GM12878 (cell line): ENCODE data around the gene RYK. TPM values are rescaled to one million over a fixed set of nuclear protein-coding genes. Genes with fewer than 3 reads are reported as not detected.

Source experiments
- ATAC-seq: fragments of 200-7000 bp; cut with Tn5 transposase; 3 replicates; pipeline ENCODE4 v1.9.1; 2020; ENCODE audit warnings: mild to moderate bottlenecking, moderate library complexity
- BruUV-seq: library from RNA; stranded (reverse); fragments of 400-500 nt; replicated peaks from 2 replicates; lab custom pipeline; 2021; lab: Mats Ljungman, UMichigan
- CTCF ChIA-PET: fragments of 300-600 bp; sonication (Branson Sonifier 250); formaldehyde crosslinking; extraction: SDS; loops from one replicate; lab custom pipeline; 2021; ENCODE audit warnings: inconsistent platforms; lab: Yijun Ruan, JAX
- POLR2A ChIA-PET: fragments of 350-600 bp; formaldehyde crosslinking; extraction: SDS; loops from one replicate; lab custom pipeline; 2021; ENCODE audit warnings: inconsistent platforms; lab: Charles Lee
- RAD21 ChIA-PET: fragments of 300-600 bp; sonication (Branson Sonifier 250); formaldehyde crosslinking; loops from one replicate; lab custom pipeline; 2023; ENCODE audit warnings: antibody characterized with exemption; ENCODE audit not compliant: unreplicated experiment; lab: Charles Lee
- SMC1A ChIA-PET: fragments of 300-600 bp; sonication (Branson Sonifier 250); formaldehyde crosslinking; loops from one replicate; lab custom pipeline; 2023; ENCODE audit not compliant: unreplicated experiment, uncharacterized antibody; lab: Charles Lee
- DNase-seq: peaks from one replicate; pipeline ENCODE4 v3.0.0-alpha.2; 2011; ENCODE audit warnings: low read depth, low spot score
- FAIRE-seq: peaks from 3 replicates; lab custom pipeline; 2011; peaks lifted over from hg19 to GRCh38; lab: Jason Lieb, UNC
- H2AFZ ChIP-seq: 2 replicates; pipeline ENCODE4 v1.6.0; 2011; ENCODE audit warnings: low read depth, low read length, control low read depth; ENCODE audit not compliant: control insufficient read depth
- H3K27ac ChIP-seq: 2 replicates; pipeline ENCODE4 v1.5.1; 2011; ENCODE audit warnings: control low read depth; ENCODE audit not compliant: control insufficient read depth, insufficient read depth
- H3K27me3 ChIP-seq, 2 experiments: replicated peaks in 1 of 2; 2 replicates each; pipeline versions ENCODE4 v1.6.0 to v1.6.1; 2011; ENCODE audit warnings: low read length in 1 of 2; ENCODE audit not compliant: control insufficient read depth in 2 of 2, insufficient read depth in 2 of 2
- H3K36me3 ChIP-seq, 2 experiments: 2 replicates each; pipeline ENCODE4 v1.5.1; 2011; ENCODE audit warnings: low read length in 1 of 2; ENCODE audit not compliant: control insufficient read depth in 2 of 2, insufficient read depth in 2 of 2
- H3K4me1 ChIP-seq: 2 replicates; pipeline ENCODE4 v1.6.1; 2011; ENCODE audit warnings: mild to moderate bottlenecking, low read length, moderate library complexity, mixed read lengths; ENCODE audit not compliant: control insufficient read depth, insufficient read depth
- H3K4me2 ChIP-seq: 2 replicates; pipeline ENCODE4 v1.6.0; 2011; ENCODE audit warnings: control low read depth; ENCODE audit not compliant: control insufficient read depth, insufficient read depth
- H3K4me3 ChIP-seq: fragments of 200-600 bp; sonication (generic); 2 replicates; pipeline ENCODE4 v1.5.1; 2016
- H3K79me2 ChIP-seq: 2 replicates; pipeline ENCODE4 v1.6.0; 2011; ENCODE audit warnings: low read length; ENCODE audit not compliant: control insufficient read depth, insufficient read depth
- H3K9ac ChIP-seq: 2 replicates; pipeline ENCODE4 v1.8.0; 2011; ENCODE audit warnings: low read length, control low read depth, mixed read lengths; ENCODE audit not compliant: control insufficient read depth, insufficient read depth
- H3K9me3 ChIP-seq: replicated peaks from 3 replicates; pipeline ENCODE4 v1.5.1; 2011; ENCODE audit warnings: mild to moderate bottlenecking, low read length; ENCODE audit not compliant: control insufficient read depth, insufficient read depth
- H4K20me1 ChIP-seq: 2 replicates; pipeline ENCODE4 v1.6.0; 2011; ENCODE audit not compliant: control insufficient read depth, insufficient read depth
- ATF2 ChIP-seq: IDR thresholded peaks from 2 replicates; pipeline ENCODE4 v1.6.1; 2012; ENCODE audit warnings: low read length, inconsistent platforms
- CTCF ChIP-seq, 3 experiments: IDR thresholded peaks in 2 of 3; conservative IDR thresholded peaks in 1 of 3; 2 replicates each; pipeline ENCODE4 v1.5.1; 2011; ENCODE audit warnings: low read depth in 3 of 3, low read length in 3 of 3, mild to moderate bottlenecking in 3 of 3, control low read depth in 2 of 3, moderate library complexity in 2 of 3, inconsistent platforms in 1 of 3, mixed read lengths in 1 of 3; ENCODE audit not compliant: control insufficient read depth in 2 of 3, insufficient read depth in 1 of 3; ENCODE audit errors: extremely low read depth in 1 of 3
- E2F4 ChIP-seq: IDR thresholded peaks from 2 replicates; pipeline ENCODE4 v1.6.1; 2012; ENCODE audit warnings: low read depth, low read length, improper control_type of control experiment
- EP300 ChIP-seq, 2 experiments: fragments of 150-350 bp in 1 of 2; IDR thresholded peaks; 2 replicates each; pipeline ENCODE4 v1.6.1; 2011 to 2012; ENCODE audit warnings: low read depth in 2 of 2, low read length in 2 of 2, borderline replicate concordance in 1 of 2, improper control_type of control experiment in 1 of 2, inconsistent platforms in 1 of 2; ENCODE audit not compliant: control insufficient read depth in 1 of 2
- IRF5 ChIP-seq: fragments of 450-650 bp; IDR thresholded peaks from 2 replicates; pipeline ENCODE4 v1.6.1; 2017; ENCODE audit warnings: borderline replicate concordance
- NFIC ChIP-seq: IDR thresholded peaks from 2 replicates; pipeline ENCODE4 v1.6.1; 2012; ENCODE audit warnings: low read depth, mild to moderate bottlenecking, inconsistent platforms, low read length, moderate library complexity
- POU2F2 ChIP-seq: IDR thresholded peaks from 3 replicates; pipeline ENCODE4 v1.6.1; 2011; ENCODE audit warnings: low read depth, mild to moderate bottlenecking, low read length, borderline replicate concordance
- RAD21 ChIP-seq: IDR thresholded peaks from 2 replicates; pipeline ENCODE4 v1.6.1; 2011; ENCODE audit warnings: mild to moderate bottlenecking, low read depth, low read length, moderate library complexity; ENCODE audit not compliant: insufficient read depth
- SMC3 ChIP-seq: IDR thresholded peaks from 2 replicates; pipeline ENCODE4 v1.6.1; 2011; ENCODE audit warnings: low read length, improper control_type of control experiment, borderline replicate concordance
- STAT1 ChIP-seq: fragments of 450-650 bp; conservative IDR thresholded peaks from 2 replicates; pipeline ENCODE4 v1.6.1; 2014; ENCODE audit warnings: antibody characterized with exemption, mild to moderate bottlenecking
- YY1 ChIP-seq: IDR thresholded peaks from 2 replicates; pipeline ENCODE4 v1.6.1; 2011; ENCODE audit warnings: low read depth, mild to moderate bottlenecking, low read length
- WGBS: methylation state at CpG from one replicate; pipeline ENCODE4 v1.1.6; 2016; ENCODE audit warnings: low lambda C conversion rate; ENCODE audit not compliant: insufficient replicate concordance, insufficient coverage; ENCODE audit errors: missing lambda C conversion rate; 5-methylcytosine and 5-hydroxymethylcytosine counted together
- in situ Hi-C: fragments of 300-500 bp; cut with MboI; formaldehyde crosslinking; loops from 9 replicates; pipeline ENCODE4 v1.14.3; 2018; ENCODE audit warnings: mixed read lengths
- intact Hi-C: fragments of 100-400 bp; cut with micrococcal nuclease; formaldehyde crosslinking; loops from one replicate; pipeline ENCODE4 v1.14.2; 2022; ENCODE audit not compliant: unreplicated experiment
- polyA plus RNA-seq, 11 experiments: library from polyadenylated mRNA; depleted of rRNA in 4 of 11; unstranded in 6 of 11; stranded (reverse) in 5 of 11; fragments of >200 nt; fragmentation: Nextera tagmentation in 4 of 11; fragmentation: Illumina TruSeq in 1 of 11; extraction: Ambion mirVana in 4 of 11; extraction: Trizol in 1 of 11; gene quantifications; 1 replicate in 1 of 11; 2 replicates in 10 of 11; pipeline versions ENCODE4 v1.2.1 to v1.2.3, GENCODE V29; 2011 to 2016; ENCODE audit warnings: inconsistent platforms in 2 of 11, missing spikeins in 2 of 11, low read depth in 1 of 11
- total RNA-seq, 4 experiments: library from RNA; depleted of rRNA in 3 of 4; stranded (reverse); fragments of >200 nt in 3 of 4; fragmentation: Illumina TruSeq in 1 of 4; extraction: Trizol in 1 of 4; gene quantifications; 2 replicates each; pipeline versions ENCODE4 v1.2.1 to v1.2.3, GENCODE V29; 2013 to 2021

RYK gene
- total and polyA plus RNA-seq, 10 of the 15 experiments (the other 5 are each of a cell fraction or from before 2014, with no cell fraction given): 2.0 to 25.1 (median 11.1) TPM

- intact Hi-C loops: loop anchor here (1.0 to 10.0 kb wide), 5 partner anchors 11 to 1488 kb away; partner anchors contain the start of genes AMOTL2 and NPHP3
Measured at GRCh38 chr3:134212967-134213665, 37.5 kb downstream of the RYK start.

More at GRCh38 chr3:134212967-134213665, 37.5 kb downstream of the RYK start:
- ChIA-PET RAD21 (interaction anchor here (0.6 to 3.2 kb wide), 13 partner anchors 11 to 277 kb away, joined by 3 to 25 read pairs (median 4); no protein-coding TSS in a partner anchor), CTCF (interaction anchor here (0.8 to 7.9 kb wide), 37 partner anchors 9 to 396 kb away, joined by 3 to 137 read pairs (median 6); no protein-coding TSS in a partner anchor), SMC1A (interaction anchor here (0.7 to 2.8 kb wide), 18 partner anchors 10 to 396 kb away, joined by 3 to 21 read pairs (median 4); no protein-coding TSS in a partner anchor), POLR2A (no interaction called here)
- H3K36me3 ChIP-seq: no peaks in the 10 kb centered on the region; a peak in 1 of 4 replicates
- H3K79me2 ChIP-seq: no peaks in the 10 kb centered on the region
- ATAC-seq: peak; percentile 97
- no peak overlapping the region for H2AFZ ChIP-seq
- H3K4me2 ChIP-seq: no peak overlapping the region
- peak; percentile 51 for DNase-seq
- H3K4me3 ChIP-seq: no peak overlapping the region
- no peak overlapping the region for H3K9ac ChIP-seq
- in situ Hi-C loops: loop anchor here (10.0 to 25.0 kb wide), 3 partner anchors 278 to 1476 kb away; no protein-coding TSS in a partner anchor
- no peaks in the 10 kb centered on the region; the same call in 1 of the 2 replicates for H4K20me1 ChIP-seq
- H3K27me3 ChIP-seq: no peaks in the 10 kb centered on the region
- H3K27ac ChIP-seq: no peak overlapping the region
- 16% methylated on average over 3 of the region's 3 CpGs for WGBS
- TF ChIP-seq SMC3 (peak; percentile 79), EP300 (IDR thresholded peaks at IDR 0.05; ENCODE audit: borderline replicate concordance in 1 of 2, control insufficient read depth in 1 of 2, low read depth in 2 of 2, low read length in 2 of 2) (no peak), IRF5 (no peak), CTCF (IDR thresholded peaks at IDR 0.05 in 2 of 3, conservative IDR thresholded peaks at IDR 0.05 in 1 of 3; ENCODE audit: control insufficient read depth in 2 of 3, extremely low read depth in 1 of 3, insufficient read depth in 1 of 3, low read depth in 3 of 3, low read length in 3 of 3) (peak; percentile 90 to 96 (median 96)), E2F4 (no peak), YY1 (0 out of 2 replicates have a peak, but pooled peaks have one; percentile 24), POU2F2 (peak; percentile 36; the same call in 1 of the 3 replicates), ATF2 (no peak), RAD21 (peak; percentile 85), NFIC (no peak), STAT1 (0 out of 2 replicates have a peak, but pooled peaks have one; percentile 55)
- no TSS peak for BruUV-seq
- H3K4me1 ChIP-seq: no peaks in the 10 kb centered on the region; the same call in 1 of the 2 replicates
- peak; percentile 52 for FAIRE-seq
- no peaks in the 10 kb centered on the region for H3K9me3 ChIP-seq
